ENCODE results near the gene PPM1D. TPM values are rescaled to one million over a fixed set of nuclear protein-coding genes. Genes with fewer than 3 reads are reported as not detected.

Gene PPM1D
- total and polyA plus RNA-seq, 2 donors (not counting 1 experiment from before 2014, with no cell fraction given) = 6.5 to 27.2 TPM

- Histone ChIP-seq H3K79me2 (ENCODE audit: control insufficient read depth, insufficient read depth, low read length) (peaks cover 21% of the 10 kb centered on the region), H4K20me1 (ENCODE audit: control insufficient read depth, insufficient read depth, low read length, poor library complexity, severe bottlenecking) (peaks cover 5% of the 10 kb centered on the region), H2AFZ (ENCODE audit: insufficient read depth, low read depth, low read length, poor library complexity, severe bottlenecking) (no peak overlapping the region), H3K4me3 (ENCODE audit: control extremely low read depth in 1 of 5, extremely low read depth in 1 of 5, insufficient read depth in 1 of 5, low read depth in 2 of 5, low read length in 4 of 5) (no peak overlapping the region), H3K4me2 (replicated peaks; ENCODE audit: low read depth, low read length, poor library complexity, severe bottlenecking) (no peak overlapping the region), H3K9ac (ENCODE audit: low read length) (no peak overlapping the region), H3K27me3 (replicated peaks in 1 of 4; ENCODE audit: control extremely low read depth in 1 of 4, control insufficient read depth in 3 of 4, insufficient read depth in 4 of 4, low read length in 3 of 4) (no peaks in the 10 kb centered on the region), H3K4me1 (ENCODE audit: control insufficient read depth in 2 of 2, insufficient read depth in 2 of 2, low read length in 2 of 2) (no peaks in the 10 kb centered on the region), H3K36me3 (replicated peaks in 1 of 2; ENCODE audit: control extremely low read depth in 1 of 2, control insufficient read depth in 1 of 2, extremely low read depth in 1 of 2, insufficient read depth in 2 of 2, low read length in 1 of 2) (peaks cover 15 to 34% of the 10 kb centered on the region in 2 experiments), H3K9me3 (ENCODE audit: control extremely low read depth in 1 of 3, control insufficient read depth in 2 of 3, insufficient read depth in 1 of 3, low read length in 2 of 3) (no peaks in the 10 kb centered on the region), H3K27ac (ENCODE audit: low read length in 2 of 2) (no peak overlapping the region)
- intact Hi-C loops (cut with micrococcal nuclease) = no loop called here
- ATAC-seq (ENCODE audit: low read depth) (no peak), DNase-seq (no peak)
- ChIA-PET CTCF (interaction anchor here (0.7 to 2.9 kb wide), 3 partner anchors 9 to 61 kb away, joined by 3 to 21 read pairs (median 3); no protein-coding TSS in a partner anchor), POLR2A (no interaction called here)
- TF ChIP-seq CTCF (IDR thresholded peaks at IDR 0.05) (no peak), EZH2 (IDR thresholded peaks at IDR 0.05; ENCODE audit: borderline replicate concordance, insufficient read depth, low read depth, low read length, poor library complexity, severe bottlenecking) (no peak)
- no peaks in the 10 kb centered on the region for H3K27me3 Mint-ChIP-seq
- H3K9me3 Mint-ChIP-seq (ENCODE audit: insufficient read depth) = no peaks in the 10 kb centered on the region
- WGBS (ENCODE audit: insufficient coverage) = 100% methylated on average over 1 of the region's 6 CpGs
- H3K4me1 Mint-ChIP-seq = peaks cover 2% of the 10 kb centered on the region
- H3K27ac Mint-ChIP-seq = no peak overlapping the region
- no peak overlapping the region for H3K4me3 Mint-ChIP-seq
These were observed 31.1 kb downstream of the PPM1D start for GRCh38 chr17:60631119-60631518.

GRCh38 chr17:60637683-60638082, 37.7 kb downstream of the PPM1D start:
- WGBS (ENCODE audit: insufficient coverage) = 100% methylated on average over 2 of the region's 2 CpGs
- Mint-ChIP-seq H3K27ac (no peak overlapping the region), H3K4me3 (no peak overlapping the region), H3K9me3 (ENCODE audit: insufficient read depth) (no peaks in the 10 kb centered on the region), H3K4me1 (peaks cover 5% of the 10 kb centered on the region), H3K27me3 (no peaks in the 10 kb centered on the region)
- no peak overlapping the region for H3K9ac ChIP-seq (ENCODE audit: low read length)
- H3K4me2 ChIP-seq (replicated peaks; ENCODE audit: low read depth, low read length, poor library complexity, severe bottlenecking) = no peak overlapping the region
- H3K9me3 ChIP-seq (ENCODE audit: control extremely low read depth in 1 of 3, control insufficient read depth in 2 of 3, insufficient read depth in 1 of 3, low read length in 2 of 3) = no peaks in the 10 kb centered on the region
- no peak for DNase-seq
- no peaks in the 10 kb centered on the region for H3K4me1 ChIP-seq (ENCODE audit: control insufficient read depth in 2 of 2, insufficient read depth in 2 of 2, low read length in 2 of 2)
- peaks cover 13 to 33% of the 10 kb centered on the region in 2 experiments for H3K36me3 ChIP-seq (replicated peaks in 1 of 2; ENCODE audit: control extremely low read depth in 1 of 2, control insufficient read depth in 1 of 2, extremely low read depth in 1 of 2, insufficient read depth in 2 of 2, low read length in 1 of 2)
- no peak overlapping the region for H3K4me3 ChIP-seq (ENCODE audit: control extremely low read depth in 1 of 5, extremely low read depth in 1 of 5, insufficient read depth in 1 of 5, low read depth in 2 of 5, low read length in 4 of 5)
- ChIA-PET CTCF (interaction anchor here (0.7 to 4.2 kb wide), 21 partner anchors 9 to 1199 kb away, joined by 3 to 23 read pairs (median 5); partner anchors contain the start of genes BCAS3 and PPM1D), POLR2A (interaction anchor here (1.2 kb wide), 1 partner anchor 38 kb away, joined by 3 read pairs; the partner anchor contains the start of gene PPM1D)
- intact Hi-C loops (cut with micrococcal nuclease) = loop anchor here (1.0 to 2.0 kb wide), 2 partner anchors 37 to 216 kb away; partner anchors contain the start of gene PPM1D
- peaks cover 23% of the 10 kb centered on the region for H3K79me2 ChIP-seq (ENCODE audit: control insufficient read depth, insufficient read depth, low read length)
- H3K27ac ChIP-seq (ENCODE audit: low read length in 2 of 2) = no peak overlapping the region
- H4K20me1 ChIP-seq (ENCODE audit: control insufficient read depth, insufficient read depth, low read length, poor library complexity, severe bottlenecking) = peaks cover 7% of the 10 kb centered on the region
- H3K27me3 ChIP-seq (replicated peaks in 1 of 4; ENCODE audit: control extremely low read depth in 1 of 4, control insufficient read depth in 3 of 4, insufficient read depth in 4 of 4, low read length in 3 of 4) = no peaks in the 10 kb centered on the region
- ATAC-seq (ENCODE audit: low read depth) = no peak
- H2AFZ ChIP-seq (ENCODE audit: insufficient read depth, low read depth, low read length, poor library complexity, severe bottlenecking) = no peak overlapping the region
- no peak for TF ChIP-seq CTCF (IDR thresholded peaks at IDR 0.05)
- no peak for TF ChIP-seq EZH2 (IDR thresholded peaks at IDR 0.05; ENCODE audit: borderline replicate concordance, insufficient read depth, low read depth, low read length, poor library complexity, severe bottlenecking)
